ENCODE results near the gene AKIRIN1.
"Not testable (repeated sequence)": the region's sequence is repeated elsewhere in the genome, so short reads cannot be mapped to it uniquely, and the experiment has no call there.

The AKIRIN1 gene

GRCh38 chr1:38992412-38993111, 1.5 kb downstream of the AKIRIN1 start:
- no peak for DNase-seq (ENCODE audit: extremely low read depth in 1 of 2, low read depth in 1 of 2)

DNA sequence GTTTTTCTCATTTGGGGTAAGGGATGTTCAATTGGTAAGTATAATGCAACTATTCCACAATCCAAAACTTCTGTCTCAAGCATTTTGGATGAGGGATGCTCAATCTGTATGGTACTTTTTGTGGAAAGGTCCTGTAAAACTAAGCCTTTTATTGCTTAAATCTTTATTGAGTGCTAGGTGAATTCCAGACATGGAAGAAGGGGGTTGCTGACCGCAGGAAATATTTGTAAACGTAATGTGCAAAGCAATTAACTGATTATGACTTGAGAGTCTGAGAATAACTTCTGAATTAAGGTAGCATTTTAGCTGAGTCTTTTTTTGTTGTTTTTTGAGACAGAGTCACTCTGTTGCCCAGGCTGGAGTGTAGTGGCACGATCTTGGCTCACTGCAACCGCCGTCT, 3.1 kb downstream of the AKIRIN1 start:
- no peak for DNase-seq (ENCODE audit: extremely low read depth in 1 of 2, low read depth in 1 of 2)

DNA sequence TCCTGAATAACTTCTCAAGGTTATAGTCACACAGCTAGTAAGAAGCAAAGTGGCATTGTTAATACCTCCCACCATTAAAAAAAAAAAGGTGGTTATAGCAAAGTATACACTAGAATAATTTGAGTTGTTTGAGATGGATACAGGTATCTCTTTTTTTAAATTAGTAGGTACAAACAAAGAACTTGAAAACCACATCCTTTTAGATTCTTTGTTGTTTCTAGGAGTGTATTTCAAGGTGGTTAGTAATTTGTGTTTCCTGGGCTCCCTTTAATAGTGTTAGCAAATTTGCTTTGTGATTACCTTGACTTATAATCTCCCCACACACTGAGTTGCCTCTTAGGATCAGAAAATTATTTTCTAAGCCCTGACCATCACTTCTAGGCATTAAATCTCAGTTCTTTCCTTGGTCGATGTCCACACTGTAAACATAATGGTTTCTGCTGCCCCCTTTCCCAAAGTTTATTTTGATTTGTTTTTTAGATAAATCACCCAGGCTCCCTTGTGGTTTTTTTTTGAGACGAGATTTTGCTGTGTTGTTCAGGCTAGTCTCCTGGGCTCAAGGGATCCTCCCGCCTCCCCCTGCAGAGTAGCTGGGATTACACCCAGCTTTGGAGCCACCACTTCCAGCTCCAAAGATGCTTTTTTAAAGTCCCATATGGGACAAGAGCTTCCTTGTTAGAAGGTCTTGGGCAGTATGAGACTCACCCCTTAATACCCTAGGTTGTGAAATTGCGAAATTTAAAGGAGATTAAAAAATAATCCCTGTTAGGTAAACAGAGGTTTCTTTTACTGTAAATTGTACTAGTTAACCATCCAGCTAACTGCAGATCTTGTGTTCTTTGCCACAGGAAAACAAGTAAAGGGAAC, 6.2 kb downstream of the AKIRIN1 start:
- DNase-seq (ENCODE audit: extremely low read depth in 1 of 2, low read depth in 1 of 2): no peak

DNA sequence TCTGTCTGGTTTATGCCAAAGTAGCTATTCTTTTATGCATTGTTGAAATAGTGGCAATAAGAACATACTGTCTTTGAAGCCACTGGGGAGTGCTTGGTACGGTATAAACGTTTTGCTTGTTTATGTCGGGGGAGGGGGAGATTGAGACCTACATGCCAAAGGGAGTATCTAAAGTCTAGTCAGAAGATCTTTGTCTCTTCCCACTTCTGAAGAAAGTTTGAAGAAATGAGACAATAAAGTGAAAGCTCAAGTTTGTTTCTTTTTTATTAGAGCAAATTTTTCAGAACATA, 6.8 kb downstream of the AKIRIN1 start:
- DNase-seq (ENCODE audit: extremely low read depth in 1 of 2, low read depth in 1 of 2): no peak

GRCh38 chr1:39001516-39002421, 10.7 kb downstream of the AKIRIN1 start:
- DNase-seq (ENCODE audit: extremely low read depth in 1 of 2, low read depth in 1 of 2): no peak

DNA sequence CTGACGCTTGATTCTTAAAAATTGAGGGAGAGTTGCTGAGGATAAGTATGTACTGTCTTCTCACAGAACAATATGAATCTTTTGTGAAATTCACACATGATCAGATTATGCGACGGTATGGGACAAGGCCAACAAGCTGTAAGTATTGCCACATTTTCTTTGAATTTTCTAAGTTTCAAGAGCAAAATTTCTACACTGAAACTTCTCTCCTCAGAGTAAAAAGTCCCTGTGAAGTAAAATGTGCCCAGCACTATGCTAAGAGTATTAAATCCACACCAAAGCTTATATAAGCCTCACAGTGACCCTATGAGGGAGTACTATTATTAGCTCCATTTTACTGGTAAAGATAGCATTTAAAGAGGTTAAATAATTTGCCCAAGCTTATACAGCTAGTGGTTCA, 12.2 kb downstream of the AKIRIN1 start:
- no peak for DNase-seq (ENCODE audit: extremely low read depth in 1 of 2, low read depth in 1 of 2)

- DNase-seq (ENCODE audit: extremely low read depth in 1 of 2, low read depth in 1 of 2): no peak
Measured at GRCh38 chr1:39003794-39004193, 12.7 kb downstream of the AKIRIN1 start.

DNA sequence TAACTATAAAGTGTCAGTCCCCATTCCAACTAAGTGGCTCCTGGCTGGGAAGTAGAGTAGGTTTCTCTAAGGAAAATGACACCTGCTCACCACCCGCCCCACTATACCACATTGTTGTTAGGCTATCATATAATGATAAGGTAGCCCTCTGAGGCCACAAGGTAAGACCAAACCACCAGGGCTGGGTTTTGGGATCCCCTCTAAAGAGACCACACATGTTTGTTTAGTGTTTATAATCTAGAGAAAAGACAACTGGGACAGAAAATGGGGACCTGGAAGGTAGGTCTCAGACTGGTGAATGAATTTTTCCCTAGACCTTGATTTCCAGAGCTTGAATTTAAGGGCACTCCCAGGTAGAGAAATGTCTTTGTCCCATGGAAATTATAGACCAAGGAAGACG, 15.2 kb downstream of the AKIRIN1 start:
- DNase-seq (ENCODE audit: extremely low read depth in 1 of 2, low read depth in 1 of 2): no peak

DNA sequence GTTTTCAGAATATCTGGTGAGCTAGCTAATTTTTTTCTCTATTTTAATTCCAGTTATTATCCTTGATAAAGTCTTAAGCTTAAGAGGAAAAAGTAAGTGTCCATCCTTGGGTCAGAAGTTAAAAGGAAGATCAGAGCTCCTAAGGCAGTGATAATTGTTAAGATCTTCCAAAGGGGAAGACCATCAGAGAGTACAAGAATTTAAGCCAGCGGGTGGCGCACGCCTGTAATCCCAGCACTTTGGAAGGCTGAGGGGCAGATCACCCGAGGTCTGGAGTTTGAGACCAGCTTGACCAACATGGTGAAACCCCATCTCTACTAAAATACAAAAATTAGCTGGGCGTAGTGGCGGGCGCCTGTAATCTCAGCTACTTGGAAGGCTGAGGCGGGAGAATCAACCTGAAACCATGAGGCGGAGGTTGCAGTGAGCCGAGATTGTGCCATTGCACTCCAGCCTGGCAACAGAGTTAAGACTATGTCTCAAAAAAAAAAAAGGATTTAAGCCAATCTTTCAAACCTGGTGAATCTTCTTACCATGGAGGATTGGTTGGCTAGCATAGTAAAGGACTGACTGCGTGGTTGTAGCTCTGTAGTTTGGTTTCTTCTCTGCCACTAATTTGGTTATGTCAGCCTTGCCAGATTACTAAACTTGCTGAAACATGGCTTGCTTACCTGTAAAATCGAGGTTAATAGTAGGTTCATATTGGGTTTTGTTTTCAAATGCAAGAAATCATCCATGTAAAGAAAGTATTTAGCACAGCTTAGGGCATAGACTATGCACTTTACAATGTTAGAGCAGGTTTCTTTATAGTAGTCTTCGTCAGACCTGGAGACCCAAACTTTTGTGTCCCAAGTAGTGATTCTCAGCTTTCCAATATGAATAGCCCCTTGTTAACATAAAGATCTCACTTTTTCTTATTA, 15.9 kb downstream of the AKIRIN1 start:
- DNase-seq (ENCODE audit: extremely low read depth in 1 of 2, low read depth in 1 of 2): no peak

- not testable (repeated sequence) for DNase-seq (ENCODE audit: extremely low read depth in 1 of 2, low read depth in 1 of 2)
Measured at GRCh38 chr1:39014956-39015355, 23.9 kb downstream of the AKIRIN1 start.

- DNase-seq (ENCODE audit: extremely low read depth in 1 of 2, low read depth in 1 of 2): no peak
Measured at GRCh38 chr1:39016604-39017171, 25.6 kb downstream of the AKIRIN1 start.

GRCh38 chr1:39017266-39017665, 26.2 kb downstream of the AKIRIN1 start:
- no peak for DNase-seq (ENCODE audit: extremely low read depth in 1 of 2, low read depth in 1 of 2)

- DNase-seq (ENCODE audit: extremely low read depth in 1 of 2, low read depth in 1 of 2): not testable (repeated sequence)
Measured at GRCh38 chr1:39020494-39020893, 29.4 kb downstream of the AKIRIN1 start.

- no peak for DNase-seq (ENCODE audit: extremely low read depth in 1 of 2, low read depth in 1 of 2)
Measured at GRCh38 chr1:39021426-39021825, 30.4 kb downstream of the AKIRIN1 start.

GRCh38 chr1:39023140-39023539, 32.1 kb downstream of the AKIRIN1 start:
- DNase-seq (ENCODE audit: extremely low read depth in 1 of 2, low read depth in 1 of 2): no peak

DNA sequence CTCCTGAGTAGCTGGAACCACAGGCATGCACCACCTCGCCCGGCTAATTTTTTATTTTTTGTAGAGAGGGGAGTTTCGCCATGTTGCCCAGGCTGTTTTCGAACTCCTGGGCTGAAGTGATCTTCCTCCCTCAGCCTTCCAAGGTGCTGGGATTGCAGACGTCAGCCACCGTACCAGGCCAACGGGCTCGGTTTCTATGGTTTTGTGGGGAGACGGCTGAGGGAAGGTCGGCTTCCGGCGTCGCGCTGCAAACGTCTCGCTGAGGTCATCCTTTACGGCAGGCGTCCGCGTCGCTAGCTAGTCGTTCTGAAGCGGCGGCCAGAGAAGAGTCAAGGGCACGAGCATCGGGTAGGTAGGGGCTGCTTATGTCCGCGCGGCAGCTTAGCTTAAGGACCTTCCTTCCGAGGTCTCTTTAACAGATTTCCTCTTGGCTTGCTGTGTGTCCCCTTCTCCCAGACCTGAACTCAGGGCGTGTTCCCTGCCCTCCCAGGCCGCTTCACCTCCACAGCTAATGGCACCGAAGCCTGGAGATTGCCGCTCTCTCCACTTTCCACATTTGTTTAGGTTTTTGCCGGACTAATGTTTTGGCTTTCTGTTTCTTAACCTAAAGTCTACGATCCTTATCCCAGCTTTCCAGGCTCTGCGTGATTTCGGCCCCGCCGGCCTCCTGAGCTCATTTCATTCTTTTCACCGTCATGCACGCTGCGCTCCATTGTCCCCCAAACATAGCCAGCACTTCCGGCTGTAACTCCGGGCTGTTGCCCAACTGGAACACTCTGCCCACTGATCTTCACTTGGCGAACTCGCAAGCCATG, 35.2 kb downstream of the AKIRIN1 start, which contains the start of gene NDUFS5:
NDUFS5 (plus strand) TSS at position 300 of the 815 bp plus-strand sequence. CDS start 2,375 bp downstream, outside the sequence.
- DNase-seq (ENCODE audit: extremely low read depth in 1 of 2, low read depth in 1 of 2): peak; percentile 67 to 80

GRCh38 chr1:39026866-39027507, 35.9 kb downstream of the AKIRIN1 start:
- DNase-seq (ENCODE audit: extremely low read depth in 1 of 2, low read depth in 1 of 2): no peak

- DNase-seq (ENCODE audit: extremely low read depth in 1 of 2, low read depth in 1 of 2): no peak
Measured at GRCh38 chr1:39034114-39034654, 43.1 kb downstream of the AKIRIN1 start.
